Stimulated activated CD4-positive, alpha-beta T cell treated with anti-CD3 and anti-CD28 coated beads, Interleukin-1b, Interleukin-23, amount 100 ng/mL, for 48 hours (primary cell): ENCODE measurements around the gene IRAK3.

ENCODE experiments used
- DNase-seq: peaks from one replicate; pipeline ENCODE4 v3.0.0-alpha.2; 2020

IRAK3 gene, protein sequence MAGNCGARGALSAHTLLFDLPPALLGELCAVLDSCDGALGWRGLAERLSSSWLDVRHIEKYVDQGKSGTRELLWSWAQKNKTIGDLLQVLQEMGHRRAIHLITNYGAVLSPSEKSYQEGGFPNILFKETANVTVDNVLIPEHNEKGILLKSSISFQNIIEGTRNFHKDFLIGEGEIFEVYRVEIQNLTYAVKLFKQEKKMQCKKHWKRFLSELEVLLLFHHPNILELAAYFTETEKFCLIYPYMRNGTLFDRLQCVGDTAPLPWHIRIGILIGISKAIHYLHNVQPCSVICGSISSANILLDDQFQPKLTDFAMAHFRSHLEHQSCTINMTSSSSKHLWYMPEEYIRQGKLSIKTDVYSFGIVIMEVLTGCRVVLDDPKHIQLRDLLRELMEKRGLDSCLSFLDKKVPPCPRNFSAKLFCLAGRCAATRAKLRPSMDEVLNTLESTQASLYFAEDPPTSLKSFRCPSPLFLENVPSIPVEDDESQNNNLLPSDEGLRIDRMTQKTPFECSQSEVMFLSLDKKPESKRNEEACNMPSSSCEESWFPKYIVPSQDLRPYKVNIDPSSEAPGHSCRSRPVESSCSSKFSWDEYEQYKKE

DNA sequence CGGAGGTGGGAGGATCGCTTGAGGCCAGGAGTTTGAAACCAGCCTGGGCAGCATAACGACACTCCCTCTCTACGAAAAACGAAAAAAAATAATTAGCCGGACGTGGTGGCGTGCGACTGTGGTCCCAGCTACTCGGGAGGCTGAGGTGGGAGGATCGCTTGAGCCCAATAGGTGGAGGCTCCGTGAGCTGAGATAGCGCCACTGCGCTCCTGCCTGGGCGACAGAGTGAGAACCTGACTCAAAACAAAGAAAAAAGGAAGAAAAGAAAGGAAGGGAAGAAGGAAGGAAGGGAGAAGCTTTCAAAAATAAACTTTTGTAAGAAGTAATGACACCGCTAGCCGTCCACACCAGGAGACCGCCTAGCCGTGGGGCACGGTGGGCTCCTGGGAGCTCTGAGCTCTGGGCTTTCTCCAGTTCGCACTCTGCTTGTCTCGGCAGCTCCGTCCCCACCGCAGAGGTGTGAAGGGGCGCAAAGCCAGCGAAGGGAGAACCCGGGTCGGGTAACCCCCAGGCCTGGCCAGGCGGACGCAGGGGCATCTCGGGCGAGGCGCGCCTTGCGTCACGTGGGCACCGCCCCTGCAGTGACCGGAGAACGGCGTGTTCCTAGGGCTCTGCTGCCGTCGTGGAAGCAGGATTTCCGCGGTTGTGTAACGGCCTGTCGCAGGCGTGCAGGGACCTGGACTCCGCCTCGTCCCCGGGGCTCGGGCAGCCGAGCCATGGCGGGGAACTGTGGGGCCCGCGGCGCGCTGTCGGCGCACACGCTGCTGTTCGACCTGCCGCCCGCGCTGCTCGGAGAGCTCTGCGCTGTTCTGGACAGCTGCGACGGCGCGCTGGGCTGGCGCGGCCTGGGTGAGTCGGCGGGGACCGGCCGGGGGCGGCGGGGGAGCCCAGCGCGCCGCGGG lies at the start of gene IRAK3:
Gene IRAK3, plus strand, starts transcription at position 631 of the 902 bp plus-strand sequence. Its CDS starts 86 bp downstream, at position 717.
- DNase-seq: peak; percentile 17

DNA sequence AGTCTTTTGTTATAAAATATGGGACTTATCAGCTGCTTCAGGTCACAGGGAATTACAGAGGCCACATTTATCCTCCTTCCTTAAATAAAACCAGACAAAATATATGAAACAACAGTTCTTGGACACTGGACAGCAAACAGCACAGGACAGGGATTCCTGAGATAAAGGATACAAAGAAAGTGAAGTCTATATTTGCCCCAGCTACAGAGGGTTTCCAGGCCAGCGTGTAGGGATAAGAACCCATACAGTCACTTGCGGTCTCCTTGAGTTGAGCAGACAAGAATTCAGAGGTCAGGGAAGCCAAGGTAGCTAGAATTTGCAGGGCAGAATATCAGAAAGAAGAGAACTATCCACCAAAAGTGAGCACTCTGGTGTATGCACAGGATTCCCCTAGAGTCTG lies 49.7 kb upstream of the IRAK3 start:
- DNase-seq: no peak

DNA sequence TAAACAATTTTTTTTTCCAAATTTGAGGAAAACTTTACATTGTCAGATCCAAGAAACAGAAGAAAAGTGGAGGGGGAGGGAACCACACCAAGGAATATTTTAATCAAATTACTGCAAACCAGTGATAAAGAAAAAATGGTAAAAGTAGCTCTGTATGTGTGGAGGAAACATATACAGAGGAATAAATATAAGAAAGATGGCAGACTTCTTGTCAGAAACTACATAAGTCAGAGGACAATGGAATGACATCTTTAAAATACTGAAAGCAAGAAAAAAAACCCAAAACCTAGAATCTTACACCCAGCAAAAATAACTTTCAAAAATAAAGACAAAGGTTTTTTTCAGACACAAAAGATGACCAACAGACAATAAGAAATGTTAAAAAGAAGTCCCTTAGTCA lies 48.3 kb upstream of the IRAK3 start:
- no peak for DNase-seq

DNA sequence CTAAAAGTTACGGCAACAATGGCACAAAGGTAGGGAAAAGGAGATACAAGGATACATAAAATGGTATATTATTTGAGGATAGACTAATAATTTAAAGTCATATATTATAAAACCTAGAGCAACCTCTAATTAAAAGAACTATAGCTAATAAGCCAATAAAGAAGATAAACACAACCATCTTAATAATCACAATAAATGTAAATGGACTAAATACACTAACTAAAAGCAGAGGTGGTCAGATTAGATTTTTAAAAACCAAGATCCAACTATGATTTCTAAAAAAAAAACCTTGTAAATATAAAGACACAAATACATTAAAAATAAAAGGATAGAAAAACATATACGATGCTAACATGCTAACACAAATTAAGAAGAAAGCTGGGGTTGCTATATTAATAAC lies 47.7 kb upstream of the IRAK3 start:
- no peak for DNase-seq

DNA sequence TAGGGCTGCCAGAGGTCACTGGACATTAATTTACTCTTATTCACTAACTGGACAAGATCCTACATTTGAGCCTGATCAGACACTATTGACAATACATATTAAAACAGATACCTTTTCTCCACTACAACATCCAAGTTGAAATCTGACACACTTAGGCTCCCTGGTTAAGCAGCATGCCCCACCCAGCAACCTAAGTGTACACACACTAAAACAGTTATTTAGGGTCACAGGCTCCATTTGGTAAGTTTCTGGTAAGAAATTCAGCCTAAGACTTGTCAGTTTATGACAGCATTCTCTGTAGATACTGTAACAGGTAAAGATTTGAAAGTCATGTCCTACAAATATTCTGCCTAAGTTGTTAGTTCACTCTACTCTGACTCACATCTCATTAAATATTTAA lies 46.2 kb upstream of the IRAK3 start:
- no peak for DNase-seq

DNA sequence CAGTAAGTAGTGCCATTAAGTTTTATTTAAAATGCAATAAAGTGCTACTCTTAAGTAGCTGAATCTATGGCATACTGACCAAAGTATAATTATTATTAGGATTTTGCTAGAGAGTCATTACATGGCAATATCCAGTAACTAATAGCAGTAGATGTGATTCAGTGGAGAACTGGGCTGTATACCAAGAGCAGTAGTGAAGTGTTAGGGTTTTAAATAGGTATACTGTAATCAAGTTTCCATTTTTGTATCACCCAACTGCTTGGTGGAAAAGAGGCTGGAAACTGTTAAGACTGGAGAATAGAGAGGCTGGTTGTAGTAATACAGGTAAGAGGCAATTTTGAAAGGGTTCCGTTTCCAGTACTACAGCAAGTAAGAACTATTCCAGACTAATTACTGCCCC lies 45.1 kb upstream of the IRAK3 start:
- no peak for DNase-seq

DNA sequence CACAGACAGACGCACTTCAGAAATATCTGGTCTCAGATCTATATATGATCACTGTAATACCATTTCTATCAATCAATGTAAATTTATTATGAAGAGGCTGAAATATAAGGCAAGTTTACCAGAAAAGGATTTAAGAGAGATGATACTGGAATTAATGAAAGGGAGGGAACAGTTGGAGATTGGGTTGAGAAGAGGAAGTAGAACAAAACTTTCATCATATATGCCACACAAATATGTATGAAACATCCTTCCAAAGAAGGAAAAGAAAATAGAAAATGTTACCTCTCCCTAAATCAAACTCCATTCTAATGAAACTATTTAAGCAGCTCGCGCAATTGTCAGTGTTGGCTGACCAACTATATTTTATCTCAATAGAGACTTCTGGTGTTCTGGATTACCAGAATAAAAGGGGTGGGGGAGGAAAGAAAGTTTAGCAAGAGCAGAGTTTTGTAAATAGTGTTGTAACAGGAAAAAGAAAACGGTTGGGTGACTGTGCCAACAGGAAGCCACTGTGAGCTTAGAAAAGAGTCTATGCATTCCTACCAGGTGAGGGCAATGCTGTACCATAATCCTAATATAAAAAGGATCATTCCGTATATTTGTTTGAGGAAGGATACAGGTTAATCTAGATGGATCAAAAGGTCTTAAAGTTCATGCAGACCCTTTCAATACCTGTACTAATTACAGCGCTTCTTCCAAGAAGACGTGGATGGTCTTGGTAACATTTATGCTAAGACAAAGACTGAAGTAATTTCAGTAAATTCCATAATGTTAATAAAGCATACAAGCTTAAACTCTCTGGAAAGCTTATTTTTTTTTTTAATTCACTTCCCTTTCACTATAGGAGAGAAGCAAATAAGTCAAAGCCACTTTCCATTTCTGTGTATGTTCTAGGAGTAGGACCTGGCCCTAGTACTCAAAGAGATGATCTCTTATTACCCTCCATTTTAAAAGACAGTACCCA lies 43.9 kb upstream of the IRAK3 start:
- no peak for DNase-seq

DNA sequence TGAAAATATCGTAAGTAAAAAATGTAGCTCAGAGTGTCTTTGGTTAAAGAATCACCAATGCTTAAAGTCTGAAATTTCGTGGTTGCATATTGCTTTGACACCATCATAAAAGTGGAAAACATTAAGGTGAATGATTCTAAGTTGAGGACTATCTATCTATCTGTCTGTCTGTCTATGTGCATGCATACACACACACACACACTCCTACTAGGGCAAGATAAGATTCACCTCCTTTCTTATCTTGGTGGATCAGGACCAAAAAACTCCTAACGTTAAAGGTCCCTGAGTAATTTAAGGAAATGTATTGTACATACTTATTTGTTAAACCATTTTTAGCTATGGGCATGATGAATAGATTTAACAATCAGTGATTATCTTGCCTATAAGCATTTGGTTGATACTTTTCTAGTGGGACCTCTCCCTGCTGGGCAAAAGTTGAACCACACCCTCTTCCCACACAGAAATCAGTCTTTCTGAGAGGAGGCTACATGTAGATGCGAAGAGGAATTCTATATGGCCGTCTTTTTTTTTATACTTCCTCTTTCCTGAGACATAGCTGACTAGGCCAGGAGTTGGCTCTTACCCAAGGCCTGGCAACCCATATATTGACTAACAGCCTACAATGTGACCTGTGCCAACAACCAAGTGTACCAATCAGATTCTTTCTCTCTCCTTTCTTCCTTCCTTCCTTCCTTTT lies 39.2 kb upstream of the IRAK3 start:
- no peak for DNase-seq

DNA sequence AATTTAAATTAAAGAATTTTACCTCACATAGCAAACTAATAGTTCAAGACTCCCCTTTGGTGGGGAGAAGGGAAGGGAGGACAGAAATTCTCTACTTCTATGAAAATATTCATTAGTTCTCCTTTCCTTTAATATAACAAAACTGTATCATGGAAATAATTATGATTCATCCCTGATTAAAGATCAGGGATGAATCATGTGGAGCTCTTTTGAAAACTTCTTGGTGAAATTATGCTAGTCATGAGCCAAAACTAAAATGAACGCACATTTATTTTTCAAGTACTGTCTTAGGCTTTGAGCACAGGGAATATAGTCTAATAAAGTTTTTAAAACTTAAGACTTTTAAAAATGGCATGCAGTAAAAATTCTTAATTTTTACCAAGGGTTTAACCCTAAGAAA lies 36.3 kb upstream of the IRAK3 start:
- DNase-seq: no peak

DNA sequence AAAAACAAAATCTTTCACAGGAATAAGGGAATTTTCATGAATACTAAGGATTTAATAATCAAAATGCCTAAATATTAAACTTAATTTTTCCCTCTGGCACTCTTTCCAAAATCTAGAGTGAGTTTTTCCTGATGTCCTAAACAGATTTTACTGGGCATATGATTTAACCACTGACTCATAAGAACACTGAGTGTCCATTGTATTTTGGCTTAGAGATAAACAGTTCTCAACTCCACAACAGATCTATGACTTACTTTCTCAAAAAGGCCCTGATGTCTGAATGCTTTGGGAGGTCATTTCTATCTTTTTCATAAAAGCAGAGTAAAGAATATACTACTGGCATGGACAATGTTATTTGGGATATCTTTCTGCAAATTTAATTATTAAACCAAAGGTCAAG lies 34.2 kb upstream of the IRAK3 start:
- no peak for DNase-seq

DNA sequence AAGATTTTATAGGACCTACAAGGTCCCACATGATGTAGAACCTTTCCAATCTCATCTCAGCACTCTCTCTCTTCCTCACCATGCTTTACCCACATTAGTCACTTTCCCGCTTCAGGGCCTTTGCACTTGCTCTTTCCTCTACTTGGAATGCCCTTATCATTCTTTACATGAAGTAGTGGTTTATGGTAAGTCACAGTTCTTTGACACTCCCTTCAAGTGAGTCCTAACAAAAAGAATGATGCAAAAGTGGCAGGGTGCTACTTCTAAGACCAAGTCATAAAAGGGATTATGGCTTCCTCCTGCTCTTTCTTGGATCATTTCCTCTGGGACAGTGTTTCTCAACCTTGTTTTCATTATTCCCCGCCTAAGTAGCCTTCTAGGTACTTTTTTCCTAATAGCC lies 32.4 kb upstream of the IRAK3 start:
- DNase-seq: no peak

DNA sequence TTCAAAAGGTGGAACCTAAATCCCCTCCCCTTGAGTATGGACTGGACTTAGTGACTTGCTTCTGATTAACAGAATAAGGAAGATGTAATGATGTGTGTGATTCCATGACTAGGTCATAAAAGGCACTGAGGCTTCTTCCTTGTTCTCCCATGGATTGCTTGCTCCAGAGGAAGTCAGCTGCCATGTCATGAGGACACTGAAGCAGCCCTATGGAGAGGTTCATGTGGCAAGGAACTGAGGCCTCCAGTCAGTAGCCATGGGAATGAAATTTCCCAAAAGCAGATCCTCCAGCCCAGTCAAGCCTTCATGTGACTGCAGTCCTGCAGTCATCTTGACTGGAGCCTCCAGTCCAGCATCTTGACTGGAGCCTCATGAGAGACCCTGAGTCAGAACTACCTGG lies 29.9 kb upstream of the IRAK3 start:
- DNase-seq: no peak

DNA sequence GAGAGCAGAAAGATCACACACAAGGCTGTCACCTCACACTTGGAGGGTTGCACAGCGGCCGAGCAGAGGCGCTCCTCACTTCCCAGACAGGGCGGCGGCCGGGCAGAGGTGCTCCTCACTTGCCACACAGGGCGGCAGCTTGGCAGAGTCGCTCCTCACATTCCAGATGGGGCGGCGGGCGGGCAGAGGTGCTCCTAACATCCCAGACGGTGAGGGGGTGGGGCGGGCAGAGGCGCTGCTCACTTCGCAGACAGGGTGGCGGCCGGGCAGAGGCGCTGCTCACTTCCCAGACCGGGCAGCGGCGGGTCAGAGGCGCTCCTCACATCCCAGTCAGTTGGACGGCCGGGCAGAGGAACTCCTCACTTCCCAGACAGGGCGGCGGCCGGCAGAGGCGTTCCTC lies 28.3 kb upstream of the IRAK3 start:
- DNase-seq: no peak

DNA sequence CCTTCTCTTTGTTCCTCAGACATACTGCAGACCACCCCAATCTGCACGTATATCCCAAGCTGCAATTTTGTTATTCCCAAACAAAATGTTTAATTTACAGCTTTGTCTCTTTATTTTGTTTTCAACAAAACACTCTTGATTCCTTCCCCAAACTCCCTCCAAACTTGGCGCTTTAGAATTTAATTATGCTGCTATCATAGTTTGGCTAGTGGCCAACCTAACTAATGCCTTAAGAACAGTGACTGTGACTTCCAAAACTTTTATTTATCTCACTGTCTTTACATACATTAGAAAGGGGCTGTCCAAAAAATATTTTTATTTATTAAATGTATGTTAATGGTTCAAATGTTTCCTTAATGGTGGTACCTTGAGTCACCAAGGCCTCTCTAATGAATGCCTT lies 26.3 kb upstream of the IRAK3 start:
- DNase-seq: no peak

DNA sequence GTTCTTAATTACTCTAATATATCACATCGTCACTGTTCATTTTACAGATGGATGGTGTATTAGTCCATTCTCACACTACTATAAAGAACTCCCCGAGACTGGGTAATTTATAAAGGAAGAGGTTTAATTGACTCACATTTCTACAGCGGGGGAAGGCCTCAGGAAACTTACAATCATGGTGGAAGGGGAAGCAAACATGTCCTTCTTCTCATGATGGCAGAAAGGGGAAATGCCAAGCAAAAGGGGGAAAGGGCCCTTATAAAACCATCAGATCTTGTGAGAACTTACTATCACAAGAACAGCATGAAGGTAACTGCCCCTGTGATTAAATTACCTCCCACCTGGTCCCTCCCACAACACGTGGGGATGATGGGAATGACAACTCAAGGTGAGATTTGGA lies 25.7 kb upstream of the IRAK3 start:
- DNase-seq: no peak

DNA sequence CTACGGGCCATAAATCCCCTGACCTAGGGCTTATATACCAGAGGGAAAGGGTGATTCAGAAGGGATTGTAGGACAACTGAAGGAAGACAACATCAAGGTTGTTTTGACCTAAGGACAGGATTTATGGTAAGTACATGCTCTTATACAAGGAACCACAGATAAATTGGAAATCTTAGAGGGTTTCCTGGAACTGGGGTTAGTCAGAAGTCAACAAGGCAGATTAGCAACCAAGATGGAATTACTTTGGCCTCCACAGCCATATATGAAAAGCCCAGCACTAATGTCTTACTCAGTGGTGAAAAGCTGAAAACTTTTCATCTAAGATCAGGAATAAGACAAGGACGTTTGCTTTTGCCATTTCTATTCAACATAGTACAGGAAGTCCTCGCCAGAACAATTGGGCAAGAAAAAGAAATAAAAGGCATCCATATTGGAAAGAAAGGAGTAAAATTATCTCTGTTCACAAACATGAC lies 24.6 kb upstream of the IRAK3 start:
- DNase-seq: no peak

DNA sequence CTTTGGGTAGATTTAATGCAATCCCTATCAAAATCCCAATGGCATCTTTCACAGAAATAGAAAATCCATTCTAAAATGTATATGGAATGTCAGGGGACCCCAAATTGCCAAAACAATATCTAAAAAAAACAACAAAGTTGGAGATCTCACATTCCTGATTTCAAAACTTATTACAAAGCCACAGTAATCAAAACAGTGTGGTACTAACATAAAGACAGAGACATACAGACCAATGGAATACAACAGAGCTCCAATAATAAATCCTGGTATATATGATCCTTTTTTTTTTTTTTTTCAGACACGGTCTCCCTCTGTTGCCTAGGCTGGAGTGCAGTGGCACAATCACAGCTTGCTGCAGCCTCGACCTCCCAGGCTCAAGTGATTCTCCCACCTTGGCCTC lies 23.9 kb upstream of the IRAK3 start:
- no peak for DNase-seq

DNA sequence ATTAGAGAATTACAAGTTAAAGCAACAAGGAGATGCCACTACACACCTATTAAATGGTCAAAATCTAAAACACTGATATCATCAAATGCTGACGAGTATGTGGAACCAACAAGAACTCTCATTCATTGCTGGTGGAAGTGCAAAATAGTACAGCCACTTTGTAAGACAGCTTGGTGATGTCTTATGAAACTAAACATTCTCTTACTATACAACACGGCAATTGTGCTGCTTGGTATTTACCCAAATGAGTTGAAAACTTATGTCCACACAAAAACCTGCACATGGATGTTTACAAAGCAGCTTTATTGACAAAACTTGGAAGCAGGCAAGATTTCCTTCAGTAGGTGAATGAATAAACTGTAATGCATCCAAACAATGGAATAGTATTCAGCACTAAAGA lies 22.5 kb upstream of the IRAK3 start:
- no peak for DNase-seq

DNA sequence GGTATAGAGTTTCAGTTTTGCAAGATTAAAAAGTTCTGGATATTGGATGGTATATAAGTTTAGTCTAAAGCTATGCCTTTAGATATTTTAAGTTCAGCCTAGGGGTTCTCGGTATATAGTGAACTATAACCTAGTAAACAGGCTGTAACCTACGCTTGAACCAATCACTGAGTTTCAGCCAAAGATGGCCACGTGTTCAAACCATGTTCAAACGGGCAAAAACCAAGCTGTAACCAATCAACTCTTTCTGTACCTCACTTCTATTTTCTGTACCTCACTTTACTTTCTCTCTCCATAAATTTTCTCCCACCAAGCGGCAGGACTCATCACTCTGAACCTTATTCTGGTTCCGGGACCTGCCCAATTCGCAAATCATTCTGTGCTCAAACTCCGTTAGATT lies 20.6 kb upstream of the IRAK3 start:
- no peak for DNase-seq

DNA sequence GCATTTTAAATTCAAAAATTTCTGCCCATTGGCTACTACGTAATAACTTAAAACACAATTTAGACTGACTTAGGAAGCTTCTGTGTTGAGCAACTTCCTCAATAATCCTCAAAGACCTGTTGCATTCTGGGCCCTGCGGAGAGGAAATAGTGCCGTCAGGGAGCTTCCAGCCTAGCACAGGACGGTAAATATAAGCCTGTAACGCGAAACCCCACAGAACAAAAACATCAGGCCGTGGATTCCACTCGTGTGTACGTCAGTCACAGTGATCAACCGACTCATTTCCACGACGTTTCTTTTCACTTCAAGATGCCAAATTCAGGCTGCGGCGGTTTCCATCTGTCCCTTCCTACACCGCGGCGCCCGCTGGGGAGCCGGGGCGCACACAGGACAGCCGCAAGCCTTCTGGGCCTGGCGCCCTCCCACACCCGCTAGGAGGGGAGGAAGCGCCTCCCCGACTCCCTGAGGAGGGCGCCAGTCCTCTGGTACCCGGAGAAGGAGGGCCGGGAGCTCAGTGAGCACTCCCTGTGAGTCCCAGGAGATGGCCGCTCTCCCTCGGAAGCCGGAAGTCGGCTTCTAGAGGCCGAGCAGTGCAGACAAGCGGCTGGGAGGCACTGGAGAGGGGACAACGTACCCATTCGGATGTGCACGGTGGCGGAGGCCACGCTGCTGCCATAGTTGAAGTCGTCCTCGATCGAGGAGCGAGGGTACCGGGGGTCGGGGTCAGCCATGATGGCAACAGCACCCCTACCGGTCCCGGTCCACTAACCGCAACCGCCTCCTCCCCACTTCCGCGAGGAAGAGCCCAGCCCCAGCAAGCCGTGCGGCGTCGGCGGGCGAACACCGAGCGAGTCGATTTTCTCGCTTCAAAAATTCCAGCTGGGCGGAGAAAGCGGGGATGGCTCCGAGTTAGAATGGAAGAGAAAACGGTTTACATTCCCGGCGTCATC lies 19.5 kb upstream of the IRAK3 start, which contains the start of gene TMBIM4:
Gene TMBIM4, minus strand, starts transcription at position 776 of the 950 bp plus-strand sequence. Its CDS starts 45 bp downstream, at position 731.
- peak; percentile 85 for DNase-seq
